Trophoblast cell (in vitro differentiated cells and primary cell): ENCODE data around the gene CDH1.

Experiments
- DNase-seq, 2 donors: peaks; one replicate each; pipeline ENCODE4 v3.0.0-alpha.2; 2016
- H2AFZ ChIP-seq: 2 replicates; pipeline ENCODE4 v1.6.1; 2013; ENCODE audit warnings: low read length, moderate library complexity, mild to moderate bottlenecking; ENCODE audit not compliant: insufficient read depth, poor library complexity
- H2AK5ac ChIP-seq: 2 replicates; pipeline ENCODE4 v1.6.1; 2013; ENCODE audit warnings: mild to moderate bottlenecking, low read length
- H2BK120ac ChIP-seq: 2 replicates; pipeline ENCODE4 v1.6.1; 2013; ENCODE audit warnings: low read length, mild to moderate bottlenecking, moderate library complexity; ENCODE audit not compliant: insufficient read depth, poor library complexity
- H2BK12ac ChIP-seq: 2 replicates; pipeline ENCODE4 v1.6.1; 2013; ENCODE audit warnings: mild to moderate bottlenecking, low read length, moderate library complexity
- H2BK5ac ChIP-seq: 2 replicates; pipeline ENCODE4 v1.6.1; 2013; ENCODE audit warnings: low read length, low read depth, moderate library complexity, mild to moderate bottlenecking; ENCODE audit not compliant: poor library complexity
- H3K14ac ChIP-seq: 2 replicates; pipeline ENCODE4 v1.6.1; 2013; ENCODE audit warnings: mild to moderate bottlenecking, low read length
- H3K18ac ChIP-seq: 2 replicates; pipeline ENCODE4 v1.6.1; 2013; ENCODE audit warnings: mild to moderate bottlenecking, low read length
- H3K23ac ChIP-seq: 2 replicates; pipeline ENCODE4 v1.6.1; 2013; ENCODE audit warnings: low read length
- H3K27ac ChIP-seq: 2 replicates; pipeline ENCODE4 v1.5.1; 2013; ENCODE audit warnings: low read depth, mild to moderate bottlenecking, inconsistent platforms, low read length, moderate library complexity
- H3K27me3 ChIP-seq: 2 replicates; pipeline ENCODE4 v1.6.1; 2013; ENCODE audit warnings: inconsistent platforms, mild to moderate bottlenecking, low read length, moderate library complexity; ENCODE audit not compliant: insufficient read depth
- H3K36me3 ChIP-seq, 2 experiments: 1 replicate in 1 of 2; 2 replicates in 1 of 2; pipeline ENCODE4 v1.6.1; 2013; ENCODE audit warnings: low read length in 2 of 2, mild to moderate bottlenecking in 2 of 2, moderate library complexity in 1 of 2; ENCODE audit not compliant: insufficient read depth in 2 of 2, control insufficient read depth in 1 of 2
- H3K4ac ChIP-seq: 2 replicates; pipeline ENCODE4 v1.6.1; 2013; ENCODE audit warnings: low read depth, mild to moderate bottlenecking, low read length, moderate library complexity
- H3K4me1 ChIP-seq, 2 experiments: 1 replicate in 1 of 2; 2 replicates in 1 of 2; pipeline ENCODE4 v1.6.1; 2013; ENCODE audit warnings: low read length in 2 of 2, mild to moderate bottlenecking in 2 of 2, moderate library complexity in 1 of 2; ENCODE audit not compliant: insufficient read depth in 2 of 2, control insufficient read depth in 1 of 2
- H3K4me2 ChIP-seq: 2 replicates; pipeline ENCODE4 v1.6.1; 2013; ENCODE audit warnings: inconsistent platforms, mild to moderate bottlenecking, low read length, moderate library complexity
- H3K4me3 ChIP-seq: 2 replicates; pipeline ENCODE4 v1.5.1; 2013; ENCODE audit warnings: mild to moderate bottlenecking, low read depth, low read length, inconsistent platforms
- H3K79me1 ChIP-seq: one replicate; pipeline ENCODE4 v1.6.1; 2013; ENCODE audit warnings: low read length
- H3K79me2 ChIP-seq: 2 replicates; pipeline ENCODE4 v1.6.1; 2013; ENCODE audit warnings: low read length, mild to moderate bottlenecking; ENCODE audit not compliant: control insufficient read depth, insufficient read depth, poor library complexity
- H3K9ac ChIP-seq: 2 replicates; pipeline ENCODE4 v1.6.1; 2013; ENCODE audit warnings: mild to moderate bottlenecking, low read length
- H3K9me3 ChIP-seq: 2 replicates; pipeline ENCODE4 v1.6.1; 2013; ENCODE audit warnings: low read depth, mild to moderate bottlenecking, control low read depth, inconsistent platforms, low read length; ENCODE audit not compliant: insufficient read depth
- H4K12ac ChIP-seq: 2 replicates; pipeline ENCODE4 v1.6.1; 2013; ENCODE audit warnings: low read depth, mild to moderate bottlenecking, low read length, moderate library complexity
- H4K8ac ChIP-seq: 2 replicates; pipeline ENCODE4 v1.6.1; 2013; ENCODE audit warnings: low read depth, mild to moderate bottlenecking, low read length, moderate library complexity
- H4K91ac ChIP-seq: one replicate; pipeline ENCODE4 v1.6.1; 2013; ENCODE audit warnings: low read depth, mild to moderate bottlenecking, low read length, moderate library complexity
- WGBS: extraction: QIAGEN DNeasy Blood & Tissue Kit; methylation state at CpG from one replicate; pipeline ENCODE4 v1.1.7; 2013; ENCODE audit warnings: missing lambda C conversion rate; ENCODE audit not compliant: insufficient read length, insufficient coverage; ENCODE audit errors: extremely low coverage; 5-methylcytosine and 5-hydroxymethylcytosine counted together

Gene CDH1

DNA sequence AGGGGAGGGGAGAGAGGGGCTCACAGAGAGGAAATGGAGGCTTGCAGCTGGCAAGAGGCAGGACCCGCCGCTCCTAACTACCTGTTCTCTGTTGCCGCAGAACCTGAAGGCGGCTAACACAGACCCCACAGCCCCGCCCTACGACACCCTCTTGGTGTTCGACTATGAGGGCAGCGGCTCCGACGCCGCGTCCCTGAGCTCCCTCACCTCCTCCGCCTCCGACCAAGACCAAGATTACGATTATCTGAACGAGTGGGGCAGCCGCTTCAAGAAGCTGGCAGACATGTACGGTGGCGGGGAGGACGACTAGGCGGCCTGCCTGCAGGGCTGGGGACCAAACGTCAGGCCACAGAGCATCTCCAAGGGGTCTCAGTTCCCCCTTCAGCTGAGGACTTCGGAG, 39.0 kb upstream of the CDH1 start:
- DNase-seq = no peak
- Histone ChIP-seq H2BK120ac (no peak overlapping the region), H3K14ac (no peak overlapping the region), H3K79me1 (no peaks in the 10 kb centered on the region), H3K36me3 (peaks cover 54 to 57% of the 10 kb centered on the region in 2 experiments), H2AFZ (no peak overlapping the region), H3K79me2 (no peaks in the 10 kb centered on the region), H2BK12ac (no peak overlapping the region), H3K4me3 (no peak overlapping the region), H4K12ac (no peak overlapping the region), H3K27me3 (no peaks in the 10 kb centered on the region), H3K9me3 (peaks cover 1% of the 10 kb centered on the region), H2BK5ac (no peak overlapping the region), H3K4ac (no peak overlapping the region), H3K9ac (no peak overlapping the region), H4K91ac (no peak overlapping the region), H4K8ac (no peak overlapping the region), H3K18ac (no peak overlapping the region), H3K23ac (no peak overlapping the region), H3K4me1 (no peaks in the 10 kb centered on the region), H3K27ac (no peak overlapping the region), H2AK5ac (no peak overlapping the region), H3K4me2 (no peak overlapping the region)
- no CpG with 5 or more reads among the region's 23 CpGs for whole genome bisulfite sequencing

- no peaks in the 10 kb centered on the region for H3K4me1 ChIP-seq
- H4K91ac ChIP-seq = no peak overlapping the region
- H3K4ac ChIP-seq = no peak overlapping the region
- peaks cover 1% of the 10 kb centered on the region for H3K9me3 ChIP-seq
- no peaks in the 10 kb centered on the region for H3K79me1 ChIP-seq
- no peak overlapping the region for H2BK120ac ChIP-seq
- H3K9ac ChIP-seq = no peak overlapping the region
- H3K36me3 ChIP-seq = peaks cover 42 to 43% of the 10 kb centered on the region in 2 experiments
- H3K79me2 ChIP-seq = no peaks in the 10 kb centered on the region
- H4K12ac ChIP-seq = no peak overlapping the region
- H3K23ac ChIP-seq = no peak overlapping the region
- no peak overlapping the region for H3K27ac ChIP-seq
- no peak overlapping the region for H4K8ac ChIP-seq
- H2AFZ ChIP-seq = no peak overlapping the region
- peak in 1 of 2 donors; percentile 12 for DNase-seq
- H3K27me3 ChIP-seq = no peaks in the 10 kb centered on the region
- no peak overlapping the region for H3K14ac ChIP-seq
- H3K4me2 ChIP-seq = no peak overlapping the region
- H3K4me3 ChIP-seq = no peak overlapping the region
- WGBS = no CpG with 5 or more reads among the region's 6 CpGs
- H2AK5ac ChIP-seq = no peak overlapping the region
- no peak overlapping the region for H2BK5ac ChIP-seq
- H2BK12ac ChIP-seq = no peak overlapping the region
- H3K18ac ChIP-seq = no peak overlapping the region
Measured at GRCh38 chr16:68700120-68700519, 37.0 kb upstream of the CDH1 start.

DNA sequence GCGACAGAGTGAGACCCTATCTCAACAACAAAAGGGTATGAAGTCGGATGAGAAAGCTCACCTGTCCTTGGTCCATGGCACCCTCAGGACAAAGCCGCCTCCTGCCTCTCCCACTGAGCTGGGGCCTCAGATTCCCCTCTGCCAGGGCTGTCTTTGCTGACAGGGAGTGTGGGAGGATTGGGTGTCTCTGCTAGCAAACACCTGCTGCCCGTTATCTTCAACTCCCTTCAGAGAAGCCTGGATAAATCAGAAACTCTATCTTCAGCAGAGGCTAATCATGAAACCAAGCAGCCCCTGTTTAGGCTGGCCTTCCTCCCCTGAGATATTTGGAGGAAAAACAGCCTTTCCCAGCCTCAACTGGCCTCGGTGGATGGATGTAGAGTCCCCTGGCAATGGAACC, 36.3 kb upstream of the CDH1 start:
- H3K9ac ChIP-seq = no peak overlapping the region
- no peak overlapping the region for H3K4me2 ChIP-seq
- H3K4me1 ChIP-seq = no peaks in the 10 kb centered on the region
- H4K12ac ChIP-seq = no peak overlapping the region
- no peak for DNase-seq
- H2AFZ ChIP-seq = no peak overlapping the region
- H3K14ac ChIP-seq = no peak overlapping the region
- H2BK12ac ChIP-seq = no peak overlapping the region
- no peak overlapping the region for H4K8ac ChIP-seq
- H3K79me2 ChIP-seq = no peaks in the 10 kb centered on the region
- no peaks in the 10 kb centered on the region for H3K27me3 ChIP-seq
- H3K9me3 ChIP-seq = no peaks in the 10 kb centered on the region
- H3K79me1 ChIP-seq = no peaks in the 10 kb centered on the region
- H2BK5ac ChIP-seq = no peak overlapping the region
- peaks cover 35 to 36% of the 10 kb centered on the region in 2 experiments for H3K36me3 ChIP-seq
- no peak overlapping the region for H2AK5ac ChIP-seq
- H3K4ac ChIP-seq = no peak overlapping the region
- H3K23ac ChIP-seq = no peak overlapping the region
- H3K4me3 ChIP-seq = no peak overlapping the region
- H3K27ac ChIP-seq = no peak overlapping the region
- H4K91ac ChIP-seq = no peak overlapping the region
- H3K18ac ChIP-seq = no peak overlapping the region
- no CpG with 5 or more reads among the region's 5 CpGs for WGBS
- no peak overlapping the region for H2BK120ac ChIP-seq

DNA sequence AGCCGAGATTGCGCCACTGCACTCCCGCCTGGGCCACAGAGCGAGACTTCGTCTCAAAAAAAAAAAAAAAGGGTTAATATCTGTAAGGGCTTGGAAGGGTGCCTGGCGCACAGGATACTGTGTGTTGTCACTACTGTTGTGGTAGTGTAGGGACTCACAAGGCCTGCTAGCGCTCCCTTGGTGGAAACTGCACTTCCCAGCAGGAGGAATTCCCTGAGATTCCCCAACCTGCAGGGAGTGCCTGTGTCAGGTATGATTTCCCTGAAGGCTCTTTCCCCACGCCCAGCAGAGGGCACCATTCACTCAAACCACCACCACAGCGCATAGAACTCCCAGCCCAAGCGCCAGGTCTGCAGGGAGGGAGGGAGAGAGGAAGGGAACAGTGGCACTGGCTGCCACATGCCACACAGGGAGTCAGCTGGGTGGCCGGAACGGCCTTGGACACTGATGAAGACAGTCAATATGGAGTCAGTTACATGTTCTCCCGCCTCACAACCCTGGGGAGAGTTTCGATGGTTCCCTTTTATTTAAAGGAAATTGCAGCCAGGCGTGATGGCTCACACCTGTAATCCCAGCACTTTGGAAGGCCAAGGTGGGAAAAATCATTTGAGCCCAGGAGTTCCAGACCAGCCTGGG, 32.7 kb upstream of the CDH1 start:
- Histone ChIP-seq H3K4me3 (no peak overlapping the region), H3K18ac (no peak overlapping the region), H2BK12ac (no peak overlapping the region), H2AFZ (no peak overlapping the region), H3K4me1 (peaks cover 8 to 11% of the 10 kb centered on the region in 2 experiments), H2BK5ac (no peak overlapping the region), H4K12ac (no peak overlapping the region), H3K27ac (no peak overlapping the region), H3K9ac (no peak overlapping the region), H4K91ac (no peak overlapping the region), H3K27me3 (no peaks in the 10 kb centered on the region), H2BK120ac (no peak overlapping the region), H3K23ac (no peak overlapping the region), H4K8ac (no peak overlapping the region), H3K79me1 (peaks cover 3% of the 10 kb centered on the region), H3K9me3 (no peaks in the 10 kb centered on the region), H3K79me2 (no peaks in the 10 kb centered on the region), H3K4me2 (no peak overlapping the region), H3K4ac (no peak overlapping the region), H3K14ac (no peak overlapping the region), H2AK5ac (no peak overlapping the region), H3K36me3 (peaks cover 7 to 9% of the 10 kb centered on the region in 2 experiments)
- WGBS = no CpG with 5 or more reads among the region's 15 CpGs
- peak; percentile 78 to 94 for DNase-seq
